ENCODE data around the gene EXOC6B.

Gene EXOC6B

GRCh38 chr2:72681016-72681995 lies 144.5 kb downstream of the EXOC6B start:
- Histone ChIP-seq H2BK5ac (ENCODE audit: low read length) (no peak overlapping the region), H3K9me3 (replicated peaks in 1 of 2; ENCODE audit: control insufficient read depth in 2 of 2, insufficient read depth in 1 of 2, low read depth in 1 of 2, low read length in 2 of 2) (no peaks in the 10 kb centered on the region), H4K8ac (ENCODE audit: low read depth, low read length) (no peak overlapping the region), H2BK12ac (ENCODE audit: low read length) (no peak overlapping the region), H3K14ac (ENCODE audit: low read length) (no peak overlapping the region), H3K36me3 (replicated peaks in 1 of 2; ENCODE audit: control insufficient read depth in 2 of 2, insufficient read depth in 2 of 2, low read length in 2 of 2) (no peaks in the 10 kb centered on the region), H2AFZ (ENCODE audit: low read length) (no peak overlapping the region), H3K4ac (ENCODE audit: low read length) (no peak overlapping the region), H3K4me2 (ENCODE audit: insufficient read depth, low read length, poor library complexity, severe bottlenecking) (no peak overlapping the region), H3K4me1 (ENCODE audit: control insufficient read depth in 2 of 2, insufficient read depth in 1 of 2, low read depth in 1 of 2, low read length in 2 of 2) (no peaks in the 10 kb centered on the region), H4K91ac (ENCODE audit: low read depth, low read length, poor library complexity) (no peak overlapping the region), H3K79me1 (ENCODE audit: low read depth, low read length) (no peaks in the 10 kb centered on the region), H2BK120ac (ENCODE audit: low read depth, low read length) (no peak overlapping the region), H3K27me3 (ENCODE audit: control insufficient read depth in 3 of 3, insufficient read depth in 3 of 3, low read depth in 1 of 3, low read length in 3 of 3) (no peaks in the 10 kb centered on the region), H2AK5ac (ENCODE audit: low read depth, low read length) (no peak overlapping the region), H2BK15ac (ENCODE audit: low read length) (no peak overlapping the region), H3K27ac (replicated peaks; ENCODE audit: low read length) (no peak overlapping the region), H3K9ac (ENCODE audit: low read depth, low read length, poor library complexity) (no peak overlapping the region), H3K23ac (ENCODE audit: low read depth, low read length, poor library complexity) (no peak overlapping the region), H3K4me3 (ENCODE audit: low read length in 2 of 2) (no peak overlapping the region), H3K18ac (ENCODE audit: low read length) (no peak overlapping the region)
- no peak for DNase-seq (ENCODE audit: low spot score)
- WGBS, 2 donors (ENCODE audit: extremely low coverage in 2 of 2, insufficient read length in 2 of 2, insufficient replicate concordance in 1 of 2): no CpG with 5 or more reads among the region's 3 CpGs

GRCh38 chr2:72678024-72678423 lies 147.8 kb downstream of the EXOC6B start:
- no CpG with 5 or more reads among the region's 2 CpGs for WGBS, 2 donors (ENCODE audit: extremely low coverage in 2 of 2, insufficient read length in 2 of 2, insufficient replicate concordance in 1 of 2)

GRCh38 chr2:72676341-72677025 lies 149.3 kb downstream of the EXOC6B start:
- H3K23ac ChIP-seq (ENCODE audit: low read depth, low read length, poor library complexity): no peak overlapping the region
- no peak overlapping the region for H4K8ac ChIP-seq (ENCODE audit: low read depth, low read length)
- H3K36me3 ChIP-seq (replicated peaks in 1 of 2; ENCODE audit: control insufficient read depth in 2 of 2, insufficient read depth in 2 of 2, low read length in 2 of 2): no peaks in the 10 kb centered on the region
- WGBS, 2 donors (ENCODE audit: extremely low coverage in 2 of 2, insufficient read length in 2 of 2, insufficient replicate concordance in 1 of 2): no CpG with 5 or more reads among the region's 5 CpGs
- no peak overlapping the region for H2AFZ ChIP-seq (ENCODE audit: low read length)
- H3K79me1 ChIP-seq (ENCODE audit: low read depth, low read length): no peaks in the 10 kb centered on the region
- H3K14ac ChIP-seq (ENCODE audit: low read length): no peak overlapping the region
- no peak overlapping the region for H2AK5ac ChIP-seq (ENCODE audit: low read depth, low read length)
- H3K4me1 ChIP-seq (ENCODE audit: control insufficient read depth in 2 of 2, insufficient read depth in 1 of 2, low read depth in 1 of 2, low read length in 2 of 2): no peaks in the 10 kb centered on the region
- no peak overlapping the region for H2BK12ac ChIP-seq (ENCODE audit: low read length)
- H3K18ac ChIP-seq (ENCODE audit: low read length): no peak overlapping the region
- no peak overlapping the region for H2BK15ac ChIP-seq (ENCODE audit: low read length)
- no peaks in the 10 kb centered on the region for H3K9me3 ChIP-seq (replicated peaks in 1 of 2; ENCODE audit: control insufficient read depth in 2 of 2, insufficient read depth in 1 of 2, low read depth in 1 of 2, low read length in 2 of 2)
- H3K27ac ChIP-seq (replicated peaks; ENCODE audit: low read length): no peak overlapping the region
- no peak overlapping the region for H3K9ac ChIP-seq (ENCODE audit: low read depth, low read length, poor library complexity)
- H3K4ac ChIP-seq (ENCODE audit: low read length): no peak overlapping the region
- H3K4me3 ChIP-seq (ENCODE audit: low read length in 2 of 2): no peak overlapping the region
- no peak overlapping the region for H2BK5ac ChIP-seq (ENCODE audit: low read length)
- H3K4me2 ChIP-seq (ENCODE audit: insufficient read depth, low read length, poor library complexity, severe bottlenecking): no peak overlapping the region
- H3K27me3 ChIP-seq (ENCODE audit: control insufficient read depth in 3 of 3, insufficient read depth in 3 of 3, low read depth in 1 of 3, low read length in 3 of 3): no peaks in the 10 kb centered on the region
- no peak overlapping the region for H4K91ac ChIP-seq (ENCODE audit: low read depth, low read length, poor library complexity)
- no peak for DNase-seq (ENCODE audit: low spot score)
- no peak overlapping the region for H2BK120ac ChIP-seq (ENCODE audit: low read depth, low read length)

More at GRCh38 chr2:72678024-72678423, 147.8 kb downstream of the EXOC6B start:
- H3K14ac ChIP-seq (ENCODE audit: low read length): no peak overlapping the region
- H4K8ac ChIP-seq (ENCODE audit: low read depth, low read length): no peak overlapping the region
- no peak overlapping the region for H3K27ac ChIP-seq (replicated peaks; ENCODE audit: low read length)
- no peak overlapping the region for H3K18ac ChIP-seq (ENCODE audit: low read length)
- H3K9ac ChIP-seq (ENCODE audit: low read depth, low read length, poor library complexity): no peak overlapping the region
- no peak overlapping the region for H2AK5ac ChIP-seq (ENCODE audit: low read depth, low read length)
- H3K4ac ChIP-seq (ENCODE audit: low read length): no peak overlapping the region
- no peak overlapping the region for H2BK120ac ChIP-seq (ENCODE audit: low read depth, low read length)
- no peak overlapping the region for H2BK15ac ChIP-seq (ENCODE audit: low read length)
- no peak overlapping the region for H2AFZ ChIP-seq (ENCODE audit: low read length)
- no peak overlapping the region for H2BK5ac ChIP-seq (ENCODE audit: low read length)
- no peak overlapping the region for H2BK12ac ChIP-seq (ENCODE audit: low read length)
- no peaks in the 10 kb centered on the region for H3K4me1 ChIP-seq (ENCODE audit: control insufficient read depth in 2 of 2, insufficient read depth in 1 of 2, low read depth in 1 of 2, low read length in 2 of 2)
- H4K91ac ChIP-seq (ENCODE audit: low read depth, low read length, poor library complexity): no peak overlapping the region
- DNase-seq (ENCODE audit: low spot score): no peak
- H3K4me2 ChIP-seq (ENCODE audit: insufficient read depth, low read length, poor library complexity, severe bottlenecking): no peak overlapping the region
- H3K27me3 ChIP-seq (ENCODE audit: control insufficient read depth in 3 of 3, insufficient read depth in 3 of 3, low read depth in 1 of 3, low read length in 3 of 3): no peaks in the 10 kb centered on the region
- no peak overlapping the region for H3K4me3 ChIP-seq (ENCODE audit: low read length in 2 of 2)
- H3K79me1 ChIP-seq (ENCODE audit: low read depth, low read length): no peaks in the 10 kb centered on the region
- H3K36me3 ChIP-seq (replicated peaks in 1 of 2; ENCODE audit: control insufficient read depth in 2 of 2, insufficient read depth in 2 of 2, low read length in 2 of 2): no peaks in the 10 kb centered on the region
- no peaks in the 10 kb centered on the region for H3K9me3 ChIP-seq (replicated peaks in 1 of 2; ENCODE audit: control insufficient read depth in 2 of 2, insufficient read depth in 1 of 2, low read depth in 1 of 2, low read length in 2 of 2)
- no peak overlapping the region for H3K23ac ChIP-seq (ENCODE audit: low read depth, low read length, poor library complexity)

Measured in neuronal stem cell (in vitro differentiated cells).